ENCODE measurements around the gene SSR4. TPM values are rescaled to one million over a fixed set of nuclear protein-coding genes. Genes with fewer than 3 reads are reported as not detected.
A peak's percentile ranks its signal among the peaks of the same experiment; 100 is the strongest.
"Not testable (repeated sequence)": the region's sequence is repeated elsewhere in the genome, so short reads cannot be mapped to it uniquely, and the experiment has no call there.

The SSR4 gene
- total RNA-seq (2014; rRNA removed; shearing (Covaris generic)), result 131 and 177 TPM in 2 replicates

GRCh38 chrX:153794018-153794896, at the start of gene SSR4, which contains the start of gene IDH3G:
TSS of gene SSR4 (plus strand) at chrX:153794668. CDS start at chrX:153794688, 20 bp downstream.
TSS of gene IDH3G (minus strand) at chrX:153794375. CDS start at chrX:153794326, 49 bp downstream.
- Histone ChIP-seq H3K27ac (peak within 1 kb of the TSS; percentile 97), H3K4me3 (peak within 1 kb of the TSS; percentile 90), H3K27me3 (no peaks in the 10 kb centered on the region), H3K9me3 (replicated peaks) (no peaks in the 10 kb centered on the region), H3K36me3 (peaks cover 4% of the 10 kb centered on the region; the same call in 1 of the 2 replicates), H3K4me1 (no peaks in the 10 kb centered on the region)
- peak; percentile 91 to 94 for DNase-seq

DNA sequence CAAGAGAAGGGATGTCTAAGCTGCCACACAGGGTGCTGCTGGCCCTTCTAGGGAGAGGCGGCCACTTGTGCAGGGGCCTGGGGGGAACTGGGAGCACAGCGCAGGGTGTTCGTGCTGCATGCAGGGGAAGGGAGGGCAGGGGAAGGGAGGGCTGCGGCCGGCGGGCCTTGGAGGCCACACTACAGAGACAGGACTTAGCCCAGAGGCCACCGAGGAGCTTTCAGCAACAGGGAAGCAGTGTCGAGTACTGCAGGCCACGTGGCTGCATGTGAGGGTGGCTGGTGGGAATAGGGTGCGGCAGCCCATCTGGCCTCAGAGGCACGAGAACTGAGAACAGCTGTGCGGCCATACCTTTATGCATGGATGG, 49.4 kb upstream of the SSR4 start:
- H3K4me3 ChIP-seq; H3K9me3 ChIP-seq (replicated peaks); H3K27me3 ChIP-seq; DNase-seq; H3K27ac ChIP-seq; H3K36me3 ChIP-seq; H3K4me1 ChIP-seq: not testable (repeated sequence)

GRCh38 chrX:153746359-153746758, 48.1 kb upstream of the SSR4 start:
- no peak overlapping the region for H3K27ac ChIP-seq
- no peak overlapping the region for H3K4me3 ChIP-seq
- H3K4me1 ChIP-seq, result no peaks in the 10 kb centered on the region
- no peak for DNase-seq
- no peaks in the 10 kb centered on the region for H3K27me3 ChIP-seq
- no peaks in the 10 kb centered on the region for H3K36me3 ChIP-seq
- no peaks in the 10 kb centered on the region for H3K9me3 ChIP-seq (replicated peaks)

GRCh38 chrX:153746991-153747390, 47.5 kb upstream of the SSR4 start:
- H3K9me3 ChIP-seq (replicated peaks); H3K27ac ChIP-seq; H3K27me3 ChIP-seq; H3K4me3 ChIP-seq; H3K36me3 ChIP-seq; DNase-seq; H3K4me1 ChIP-seq: not testable (repeated sequence)

DNA sequence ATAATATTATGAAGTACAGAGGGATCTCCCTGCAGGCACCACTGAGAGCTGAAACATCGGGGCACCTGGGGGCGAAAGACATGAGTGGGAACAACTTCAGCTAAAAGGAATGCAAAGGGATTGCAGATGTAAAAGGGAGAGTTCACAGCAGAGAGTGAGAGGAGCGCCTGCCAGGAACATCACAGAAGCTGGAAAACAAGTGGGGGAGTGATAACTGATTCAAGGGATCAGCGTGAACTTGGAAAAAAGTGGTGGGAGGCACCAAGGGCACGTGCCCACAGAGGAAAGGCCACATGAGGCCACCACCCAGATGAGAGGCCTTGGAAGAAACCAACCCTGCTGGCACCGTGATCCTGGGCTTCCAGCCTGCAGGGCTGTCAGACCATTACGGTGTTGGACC, 45.5 kb upstream of the SSR4 start:
- not testable (repeated sequence) for H3K27ac ChIP-seq; H3K9me3 ChIP-seq (replicated peaks); H3K4me1 ChIP-seq; DNase-seq; H3K4me3 ChIP-seq; H3K36me3 ChIP-seq; H3K27me3 ChIP-seq

DNA sequence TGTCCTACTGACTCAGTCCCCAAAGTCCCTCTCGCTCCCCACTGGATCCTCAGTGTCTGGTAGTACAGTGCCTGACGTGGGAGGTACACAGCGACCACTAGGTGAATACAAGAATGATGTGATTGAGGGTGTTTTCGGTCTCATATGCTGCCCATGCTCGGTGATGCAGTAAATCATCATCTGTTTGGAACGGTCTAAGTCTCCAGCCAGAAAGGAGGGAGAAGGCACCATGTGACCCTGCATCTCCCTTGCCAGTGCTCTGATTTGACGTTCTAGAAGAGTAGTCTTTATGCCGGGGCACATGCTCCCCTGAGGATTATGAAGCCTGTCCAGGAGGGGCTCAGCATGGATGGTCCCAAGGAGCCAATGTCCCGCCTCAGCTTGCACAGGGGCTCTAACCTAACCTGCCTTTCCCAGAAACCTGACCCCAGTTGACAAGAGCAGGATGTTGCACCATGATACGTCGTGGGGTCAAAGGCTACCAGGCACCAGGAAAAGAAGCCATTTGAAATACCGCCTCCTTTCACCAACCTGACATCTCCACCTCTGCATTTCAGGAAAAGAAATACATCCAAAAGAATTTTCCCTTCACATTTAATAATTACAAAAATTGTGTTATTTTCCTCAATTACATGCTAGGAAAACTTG, 44.2 kb upstream of the SSR4 start:
- Histone ChIP-seq H3K27me3 (no peaks in the 10 kb centered on the region), H3K36me3 (no peaks in the 10 kb centered on the region), H3K4me1 (no peaks in the 10 kb centered on the region), H3K4me3 (no peak overlapping the region), H3K9me3 (replicated peaks) (no peaks in the 10 kb centered on the region), H3K27ac (no peak overlapping the region)
- no peak for DNase-seq

DNA sequence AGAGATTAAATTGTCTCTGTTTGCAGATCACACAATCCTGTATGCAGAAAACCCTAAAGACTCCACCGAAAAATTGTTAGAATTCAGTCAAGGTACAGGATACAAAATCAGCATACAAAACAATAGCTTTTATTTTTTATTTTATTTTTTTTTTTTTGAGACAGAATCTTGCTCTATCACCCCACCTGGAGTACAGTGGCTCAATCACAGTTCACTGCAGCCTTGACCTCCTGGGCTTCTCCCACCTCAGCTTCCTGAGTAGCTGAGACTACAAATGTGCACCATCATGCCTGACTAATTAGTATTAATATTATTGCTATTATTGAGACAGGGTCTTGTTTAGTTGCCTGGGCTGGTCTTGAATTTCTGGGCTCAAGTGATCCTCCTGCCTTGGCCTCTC, 39.3 kb upstream of the SSR4 start:
- H3K36me3 ChIP-seq, result no peaks in the 10 kb centered on the region
- no peak for DNase-seq
- H3K27ac ChIP-seq, result no peak overlapping the region
- H3K4me3 ChIP-seq, result no peak overlapping the region
- H3K27me3 ChIP-seq, result no peaks in the 10 kb centered on the region
- H3K9me3 ChIP-seq (replicated peaks), result no peaks in the 10 kb centered on the region
- H3K4me1 ChIP-seq, result no peaks in the 10 kb centered on the region

DNA sequence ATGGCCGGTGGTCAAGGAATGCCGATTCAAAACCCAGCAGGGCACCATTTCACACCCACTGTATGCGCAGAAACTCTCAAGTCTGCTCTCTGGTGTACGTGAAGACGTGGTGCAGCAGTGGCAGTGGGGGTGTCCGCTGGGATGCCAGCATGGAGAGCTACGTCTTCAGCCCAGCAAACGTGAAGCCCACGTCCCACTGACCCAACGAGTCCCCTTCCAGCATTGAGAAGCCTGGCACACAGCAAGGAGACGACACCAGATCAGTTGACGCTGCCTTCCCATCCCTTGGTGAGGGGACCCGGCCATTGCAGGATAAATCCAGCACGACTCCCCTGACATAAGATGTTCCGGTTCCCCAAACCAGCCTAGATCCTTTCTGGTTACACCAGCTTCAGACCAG, 32.6 kb upstream of the SSR4 start:
- H3K9me3 ChIP-seq (replicated peaks), result no peaks in the 10 kb centered on the region
- no peak overlapping the region for H3K27ac ChIP-seq
- no peak for DNase-seq
- no peaks in the 10 kb centered on the region for H3K36me3 ChIP-seq
- H3K4me1 ChIP-seq, result peaks cover 10% of the 10 kb centered on the region; the same call in 1 of the 2 replicates
- no peak overlapping the region for H3K4me3 ChIP-seq
- no peaks in the 10 kb centered on the region for H3K27me3 ChIP-seq

GRCh38 chrX:153762626-153763173, 31.8 kb upstream of the SSR4 start:
- no peaks in the 10 kb centered on the region for H3K9me3 ChIP-seq (replicated peaks)
- H3K4me1 ChIP-seq, result peaks cover 10% of the 10 kb centered on the region; the same call in 1 of the 2 replicates
- no peak overlapping the region for H3K4me3 ChIP-seq
- no peak for DNase-seq
- no peaks in the 10 kb centered on the region for H3K36me3 ChIP-seq
- no peak overlapping the region for H3K27ac ChIP-seq
- no peaks in the 10 kb centered on the region for H3K27me3 ChIP-seq

GRCh38 chrX:153763298-153763932, 31.1 kb upstream of the SSR4 start:
- H3K36me3 ChIP-seq, result no peaks in the 10 kb centered on the region
- H3K9me3 ChIP-seq (replicated peaks), result no peaks in the 10 kb centered on the region
- no peak overlapping the region for H3K4me3 ChIP-seq
- H3K4me1 ChIP-seq, result peaks cover 10% of the 10 kb centered on the region; the same call in 1 of the 2 replicates
- DNase-seq, result no peak
- no peak overlapping the region for H3K27ac ChIP-seq
- no peaks in the 10 kb centered on the region for H3K27me3 ChIP-seq

DNA sequence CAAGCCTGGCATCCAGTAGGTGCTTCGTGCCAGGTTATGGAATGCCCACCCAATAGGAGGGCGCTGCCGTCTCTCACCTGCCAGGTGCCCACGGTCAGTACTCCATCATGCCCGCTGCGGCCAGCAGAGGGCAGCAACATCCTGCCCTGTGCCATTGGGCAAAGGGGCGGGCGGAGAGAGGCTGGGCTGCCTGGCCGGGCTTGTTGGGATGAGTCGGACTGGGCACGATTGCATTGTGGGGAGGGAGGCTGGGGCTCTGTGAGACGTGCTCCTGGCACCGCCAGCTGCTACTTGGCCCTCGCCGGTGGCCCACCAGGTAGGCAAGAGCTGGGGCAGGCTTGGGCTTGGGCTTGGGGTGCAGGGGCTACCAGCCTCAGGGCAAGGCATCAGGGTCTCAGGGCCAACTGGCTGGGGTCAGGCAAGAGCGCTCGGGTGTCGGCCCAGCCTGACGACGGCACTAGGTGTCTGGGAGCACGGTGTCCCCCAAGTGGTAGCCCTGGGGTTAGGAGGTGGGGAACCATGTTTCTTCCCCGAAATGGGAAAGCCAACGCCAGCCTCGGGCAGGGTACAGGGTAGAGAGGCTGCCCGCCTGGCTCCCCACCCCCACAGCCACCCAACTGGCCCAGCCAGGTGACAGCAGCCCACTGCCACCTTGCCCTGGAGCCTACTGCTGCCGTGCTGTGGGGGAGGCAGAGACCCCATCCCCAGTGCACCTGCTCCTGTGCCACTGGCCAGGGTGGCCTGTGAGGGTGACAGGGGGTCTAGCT, 30.3 kb upstream of the SSR4 start, which contains the start of gene PLXNB3:
Gene PLXNB3 (plus strand): TSS at position 261 of the 767 bp plus-strand sequence. CDS start 1,287 bp downstream, outside the sequence.
- H3K27me3 ChIP-seq, result no peaks in the 10 kb centered on the region
- no peaks in the 10 kb centered on the region for H3K9me3 ChIP-seq (replicated peaks)
- no peaks in the 10 kb centered on the region for H3K36me3 ChIP-seq
- H3K4me1 ChIP-seq, result peaks cover 10% of the 10 kb centered on the region; the same call in 1 of the 2 replicates
- DNase-seq, result peak; percentile 75 to 76
- H3K27ac ChIP-seq, result peak within 1 kb of the TSS; percentile 53; the same call in 1 of the 2 replicates
- peak within 1 kb of the TSS; percentile 59 for H3K4me3 ChIP-seq

DNA sequence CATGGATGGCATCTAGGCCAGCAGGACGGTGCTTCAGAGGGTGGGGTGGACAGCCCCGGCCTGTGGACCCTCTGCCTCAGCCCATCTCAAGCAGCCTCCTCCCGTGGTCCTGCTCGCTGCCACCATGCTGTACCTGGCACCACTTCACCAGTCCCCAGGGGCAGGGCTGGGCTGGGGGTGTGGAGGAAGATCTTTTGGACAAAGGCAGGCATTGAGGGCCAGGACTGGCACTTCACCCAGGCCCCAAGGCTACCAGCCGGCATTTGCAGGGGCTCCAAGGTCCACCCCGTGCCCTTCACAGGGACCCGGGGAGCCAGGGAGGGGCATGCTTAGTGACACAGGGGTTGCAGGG, 29.7 kb upstream of the SSR4 start:
- Histone ChIP-seq H3K27me3 (no peaks in the 10 kb centered on the region), H3K36me3 (no peaks in the 10 kb centered on the region), H3K4me3 (peak overlapping the region; percentile 59), H3K9me3 (replicated peaks) (no peaks in the 10 kb centered on the region), H3K4me1 (peaks cover 10% of the 10 kb centered on the region; the same call in 1 of the 2 replicates), H3K27ac (peak overlapping the region; percentile 53; the same call in 1 of the 2 replicates)
- DNase-seq, result no peak

DNA sequence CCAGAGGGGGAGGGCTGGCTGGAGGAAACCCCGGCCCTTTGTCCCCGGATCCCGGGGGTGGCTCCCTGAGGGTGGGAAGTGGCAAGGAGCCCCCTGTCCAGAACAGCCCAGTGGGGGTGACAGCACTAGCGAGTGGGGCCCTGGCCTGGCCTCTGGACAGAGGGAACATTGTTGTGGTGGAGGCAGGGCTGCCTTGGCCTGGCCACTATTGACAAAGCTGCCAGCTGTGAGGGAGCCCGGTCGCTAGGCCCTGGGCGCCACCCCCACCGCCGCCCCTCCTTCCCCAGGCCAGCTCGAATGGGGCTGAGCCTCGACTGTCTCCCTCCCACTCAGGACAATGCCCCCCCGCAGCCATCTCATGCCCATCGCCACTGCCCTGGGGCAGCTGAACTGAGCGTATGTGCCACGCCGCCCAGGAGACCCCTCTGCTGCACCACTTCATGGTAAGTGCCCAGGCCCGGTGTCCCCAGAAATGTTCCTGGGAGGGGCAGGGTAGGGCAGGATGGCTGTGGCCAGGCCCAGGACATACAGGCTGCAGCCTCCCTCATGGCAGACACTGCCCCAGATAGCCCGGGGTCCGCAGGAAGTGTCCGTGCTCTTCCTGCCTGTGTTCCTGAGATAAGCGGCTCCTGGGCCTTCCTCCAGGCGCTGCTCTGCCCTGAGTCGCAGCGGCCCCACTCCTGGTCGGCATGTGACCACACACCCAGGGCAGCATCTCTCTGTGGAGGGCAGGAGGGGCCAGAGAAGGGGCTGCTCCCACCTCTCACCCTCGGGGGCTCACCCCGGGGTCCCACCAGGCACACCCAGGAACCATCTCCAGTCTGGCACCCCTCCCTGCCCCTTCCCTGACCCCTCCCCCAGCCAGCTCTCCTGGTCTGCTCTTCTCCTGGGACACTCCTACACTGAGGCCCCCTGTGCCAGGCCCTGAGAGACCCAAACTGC, 29.1 kb upstream of the SSR4 start:
- Histone ChIP-seq H3K4me1 (peaks cover 10% of the 10 kb centered on the region; the same call in 1 of the 2 replicates), H3K4me3 (peak overlapping the region; percentile 59), H3K27me3 (no peaks in the 10 kb centered on the region), H3K36me3 (no peaks in the 10 kb centered on the region), H3K9me3 (replicated peaks) (no peaks in the 10 kb centered on the region), H3K27ac (peak overlapping the region; percentile 53)
- peak; percentile 37 to 46 for DNase-seq

All from SJCRH30 (cell line).